WERI-Rb-1 (cell line): ENCODE measurements around the gene PTPRN2.
"Not testable (repeated sequence)": the region's sequence is repeated elsewhere in the genome, so short reads cannot be mapped to it uniquely, and the experiment has no call there.

Source experiments
- DNase-seq: peaks from one replicate; pipeline ENCODE4 v3.0.0-alpha.2; 2020
- H3K27ac ChIP-seq: fragments of 250-450 bp; sonication (Bioruptor Pico); 2 replicates; pipeline ENCODE4 v1.5.1; 2020; ENCODE audit warnings: mild to moderate bottlenecking, moderate library complexity
- H3K27me3 ChIP-seq: fragments of 250-450 bp; sonication (Bioruptor Pico); 2 replicates; pipeline ENCODE4 v1.5.1; 2021; ENCODE audit warnings: mild to moderate bottlenecking, low read depth, moderate library complexity; ENCODE audit not compliant: insufficient read depth, severe bottlenecking
- H3K36me3 ChIP-seq: fragments of 250-450 bp; sonication (Bioruptor Pico); 2 replicates; pipeline ENCODE4 v1.5.1; 2020; ENCODE audit warnings: mild to moderate bottlenecking, moderate library complexity
- H3K4me3 ChIP-seq: 2 replicates; pipeline ENCODE4 v1.5.1; 2011; ENCODE audit warnings: low read depth, mild to moderate bottlenecking, control low read depth, low read length
- H3K9me3 ChIP-seq: fragments of 250-450 bp; sonication (Bioruptor Pico); 2 replicates; pipeline ENCODE4 v1.5.1; 2021; ENCODE audit warnings: mild to moderate bottlenecking, moderate library complexity; ENCODE audit not compliant: severe bottlenecking
- CTCF ChIP-seq: IDR thresholded peaks from 2 replicates; pipeline ENCODE4 v1.5.1; 2011; ENCODE audit warnings: low read depth, mild to moderate bottlenecking, control low read depth, inconsistent platforms, low read length

The PTPRN2 gene

GRCh38 chr7:158047391-158048059, 540.1 kb downstream of the PTPRN2 start:
- Histone ChIP-seq H3K4me3 (no peak overlapping the region), H3K36me3 (no peaks in the 10 kb centered on the region), H3K27me3 (no peaks in the 10 kb centered on the region), H3K9me3 (no peaks in the 10 kb centered on the region), H3K27ac (no peak overlapping the region)
- no peak for DNase-seq
- TF ChIP-seq CTCF = no peak

- not testable (repeated sequence) for H3K36me3 ChIP-seq, H3K27ac ChIP-seq, DNase-seq, H3K27me3 ChIP-seq, H3K4me3 ChIP-seq, H3K9me3 ChIP-seq
These were observed 541.4 kb downstream of the PTPRN2 start for GRCh38 chr7:158046246-158046645.

- no peak overlapping the region for H3K4me3 ChIP-seq
- peak; percentile 16; the same call in 1 of the 2 replicates for TF ChIP-seq CTCF
- H3K36me3 ChIP-seq = no peaks in the 10 kb centered on the region
- H3K9me3 ChIP-seq = peaks cover under 1% of the 10 kb centered on the region
- H3K27me3 ChIP-seq = no peaks in the 10 kb centered on the region
- no peak overlapping the region for H3K27ac ChIP-seq
- DNase-seq = no peak
These were observed 543.2 kb downstream of the PTPRN2 start for GRCh38 chr7:158044482-158044823.

- DNase-seq = no peak
- no peaks in the 10 kb centered on the region for H3K27me3 ChIP-seq
- H3K9me3 ChIP-seq = peaks cover 7% of the 10 kb centered on the region
- TF ChIP-seq CTCF = no peak
- no peak overlapping the region for H3K4me3 ChIP-seq
- H3K36me3 ChIP-seq = no peaks in the 10 kb centered on the region
- H3K27ac ChIP-seq = no peak overlapping the region
These were observed 543.8 kb downstream of the PTPRN2 start for GRCh38 chr7:158043551-158044481.

GRCh38 chr7:158042156-158042880, 545.3 kb downstream of the PTPRN2 start:
- no peak for TF ChIP-seq CTCF
- H3K27ac ChIP-seq = no peak overlapping the region
- no peak for DNase-seq
- no peak overlapping the region for H3K4me3 ChIP-seq
- no peaks in the 10 kb centered on the region for H3K36me3 ChIP-seq
- H3K27me3 ChIP-seq = no peaks in the 10 kb centered on the region
- peaks cover 8% of the 10 kb centered on the region for H3K9me3 ChIP-seq

GRCh38 chr7:158040199-158040598, 547.4 kb downstream of the PTPRN2 start:
- Histone ChIP-seq H3K36me3 (no peaks in the 10 kb centered on the region), H3K9me3 (peaks cover 8% of the 10 kb centered on the region), H3K4me3 (no peak overlapping the region), H3K27me3 (no peaks in the 10 kb centered on the region), H3K27ac (no peak overlapping the region)
- TF ChIP-seq CTCF = no peak
- DNase-seq = no peak
